ENCODE data around the gene BMP8B. TPM values are rescaled to one million over a fixed set of nuclear protein-coding genes. Genes with fewer than 3 reads are reported as not detected.

Gene BMP8B
- total RNA-seq, 1 experiment from 2014 or later, result 0.42 TPM

- H3T11ph ChIP-seq (ENCODE audit: low read length), result no peak overlapping the region
- H3K4me3 Mint-ChIP-seq, result no peak overlapping the region
- no CpG with 5 or more reads among the region's 3 CpGs for WGBS (ENCODE audit: extremely low coverage, insufficient read length, low lambda C conversion rate)
- H3K18ac ChIP-seq (ENCODE audit: insufficient read length, low read depth, low read length), result no peak overlapping the region
- no peak overlapping the region for H4K5ac ChIP-seq (ENCODE audit: insufficient read length, low read depth, low read length)
- no peaks in the 10 kb centered on the region for H3K9me3 ChIP-seq (ENCODE audit: control insufficient read depth, low read depth, low read length)
- no peaks in the 10 kb centered on the region; a peak in 1 of 5 replicates for H3K9me3 Mint-ChIP-seq
- no peak overlapping the region for H2BK120ac ChIP-seq (ENCODE audit: low read depth, low read length, poor library complexity, severe bottlenecking)
- H3K4me1 ChIP-seq (ENCODE audit: insufficient read depth, low read length), result no peaks in the 10 kb centered on the region
- no peaks in the 10 kb centered on the region for H3K23me2 ChIP-seq (ENCODE audit: insufficient read length, low read depth, low read length, poor library complexity, severe bottlenecking)
- H3K4me2 ChIP-seq (ENCODE audit: insufficient read depth, insufficient read length, low read length), result no peak overlapping the region
- H3K9ac ChIP-seq (ENCODE audit: extremely low read depth, insufficient read length, low read length), result no peak overlapping the region
- no peak overlapping the region for H2AFZ ChIP-seq (ENCODE audit: low read length)
- no peak for DNase-seq
- H2BK20ac ChIP-seq (ENCODE audit: low read depth, low read length, poor library complexity, severe bottlenecking), result no peak overlapping the region
- no peak overlapping the region for H4K8ac ChIP-seq (replicated peaks; ENCODE audit: insufficient read length, low read depth, low read length)
- no peaks in the 10 kb centered on the region for H3K36me3 Mint-ChIP-seq (ENCODE audit: insufficient read depth in 1 of 3, low read depth in 3 of 3)
- no peak overlapping the region for H2BK15ac ChIP-seq (ENCODE audit: low read depth, low read length)
- no peak overlapping the region for H3K23ac ChIP-seq (ENCODE audit: insufficient read length, low read depth, low read length)
- H3K4me1 Mint-ChIP-seq, result no peaks in the 10 kb centered on the region
- H2AK5ac ChIP-seq (ENCODE audit: insufficient read length, low read length), result no peak overlapping the region
- H3K14ac ChIP-seq (ENCODE audit: insufficient read depth, low read length), result no peak overlapping the region
- H2BK12ac ChIP-seq (ENCODE audit: insufficient read length, low read depth, low read length), result no peak overlapping the region
- H3K27ac Mint-ChIP-seq, result no peak overlapping the region
- H3K27me3 Mint-ChIP-seq (ENCODE audit: low read depth), result peaks cover 97% of the 10 kb centered on the region
- H3K4ac ChIP-seq (ENCODE audit: low read depth, low read length), result no peak overlapping the region
- H3K79me2 ChIP-seq (ENCODE audit: insufficient read depth, low read length), result no peaks in the 10 kb centered on the region
- H2BK5ac ChIP-seq (ENCODE audit: insufficient read length, low read length), result no peak overlapping the region
- H4K91ac ChIP-seq (ENCODE audit: insufficient read length, low read depth, low read length), result no peak overlapping the region
- peaks cover 19% of the 10 kb centered on the region; the same call in 1 of the 2 replicates for H3K27me3 ChIP-seq (ENCODE audit: insufficient read depth, low read length)
- no peaks in the 10 kb centered on the region for H4K20me1 ChIP-seq (ENCODE audit: control insufficient read depth, insufficient read depth, insufficient read length)
- H3K56ac ChIP-seq (ENCODE audit: insufficient read length, low read depth, low read length), result no peak overlapping the region
- TF ChIP-seq CTCF (conservative IDR thresholded peaks at IDR 0.05), result no peak
- no peaks in the 10 kb centered on the region for H3K79me1 ChIP-seq (ENCODE audit: insufficient read depth, low read depth, low read length, poor library complexity, severe bottlenecking)
- H3K27ac ChIP-seq (ENCODE audit: insufficient read length, low read depth, low read length), result no peak overlapping the region
These were observed 62.1 kb downstream of the BMP8B start for GRCh38 chr1:39726600-39726999.

Measured in H9 (cell line).